GM12874 (cell line): Measurements from ENCODE around the gene NFAM1.

Experiments
- TF ChIP-seq, protein P1 (sequence below): IDR thresholded peaks from 2 replicates; pipeline ENCODE4 v1.5.1; 2011; ENCODE audit warnings: low read depth, mild to moderate bottlenecking, control low read depth, low read length, moderate library complexity; ENCODE audit not compliant: insufficient read depth

The NFAM1 gene

DNA sequence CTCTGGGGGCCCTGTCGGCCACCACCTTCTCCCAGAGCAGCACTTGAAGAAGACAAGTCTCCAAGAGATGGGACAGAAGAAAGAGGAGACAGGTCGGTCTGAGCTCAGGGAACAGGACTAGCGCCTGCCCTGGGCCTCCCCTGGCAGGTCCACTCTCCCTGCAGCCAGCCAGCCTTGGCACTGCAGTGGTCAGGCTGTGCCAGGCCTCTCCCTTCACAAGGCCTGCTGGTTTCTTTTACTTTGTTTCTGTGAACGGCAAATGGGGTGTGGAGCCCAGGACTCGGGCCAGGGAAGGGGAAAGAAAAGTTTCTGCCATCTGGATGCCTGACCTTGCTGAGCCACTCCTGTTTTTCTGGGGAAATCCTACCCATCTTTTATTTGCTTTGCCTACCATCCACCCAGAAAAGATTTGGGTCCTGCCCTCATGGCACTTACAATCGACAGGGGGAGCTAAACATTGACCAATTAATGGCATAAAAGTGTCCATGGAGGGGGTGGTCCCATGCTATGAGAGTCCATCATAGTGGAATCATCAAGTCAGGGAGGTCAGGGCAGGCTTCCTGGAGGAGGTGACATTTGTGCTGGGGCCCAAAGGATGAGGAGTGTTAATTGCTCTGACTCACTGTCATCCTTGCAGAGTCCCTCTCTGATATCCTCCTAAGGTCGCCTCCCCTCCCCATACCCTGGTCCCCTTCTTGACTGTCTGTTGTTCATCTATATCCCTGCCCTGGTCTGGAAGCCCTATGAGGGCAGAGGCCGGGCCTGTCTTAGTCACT is 65.2 kb downstream of the NFAM1 start:
- TF ChIP-seq, protein P1, sequence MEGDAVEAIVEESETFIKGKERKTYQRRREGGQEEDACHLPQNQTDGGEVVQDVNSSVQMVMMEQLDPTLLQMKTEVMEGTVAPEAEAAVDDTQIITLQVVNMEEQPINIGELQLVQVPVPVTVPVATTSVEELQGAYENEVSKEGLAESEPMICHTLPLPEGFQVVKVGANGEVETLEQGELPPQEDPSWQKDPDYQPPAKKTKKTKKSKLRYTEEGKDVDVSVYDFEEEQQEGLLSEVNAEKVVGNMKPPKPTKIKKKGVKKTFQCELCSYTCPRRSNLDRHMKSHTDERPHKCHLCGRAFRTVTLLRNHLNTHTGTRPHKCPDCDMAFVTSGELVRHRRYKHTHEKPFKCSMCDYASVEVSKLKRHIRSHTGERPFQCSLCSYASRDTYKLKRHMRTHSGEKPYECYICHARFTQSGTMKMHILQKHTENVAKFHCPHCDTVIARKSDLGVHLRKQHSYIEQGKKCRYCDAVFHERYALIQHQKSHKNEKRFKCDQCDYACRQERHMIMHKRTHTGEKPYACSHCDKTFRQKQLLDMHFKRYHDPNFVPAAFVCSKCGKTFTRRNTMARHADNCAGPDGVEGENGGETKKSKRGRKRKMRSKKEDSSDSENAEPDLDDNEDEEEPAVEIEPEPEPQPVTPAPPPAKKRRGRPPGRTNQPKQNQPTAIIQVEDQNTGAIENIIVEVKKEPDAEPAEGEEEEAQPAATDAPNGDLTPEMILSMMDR: no peak

DNA sequence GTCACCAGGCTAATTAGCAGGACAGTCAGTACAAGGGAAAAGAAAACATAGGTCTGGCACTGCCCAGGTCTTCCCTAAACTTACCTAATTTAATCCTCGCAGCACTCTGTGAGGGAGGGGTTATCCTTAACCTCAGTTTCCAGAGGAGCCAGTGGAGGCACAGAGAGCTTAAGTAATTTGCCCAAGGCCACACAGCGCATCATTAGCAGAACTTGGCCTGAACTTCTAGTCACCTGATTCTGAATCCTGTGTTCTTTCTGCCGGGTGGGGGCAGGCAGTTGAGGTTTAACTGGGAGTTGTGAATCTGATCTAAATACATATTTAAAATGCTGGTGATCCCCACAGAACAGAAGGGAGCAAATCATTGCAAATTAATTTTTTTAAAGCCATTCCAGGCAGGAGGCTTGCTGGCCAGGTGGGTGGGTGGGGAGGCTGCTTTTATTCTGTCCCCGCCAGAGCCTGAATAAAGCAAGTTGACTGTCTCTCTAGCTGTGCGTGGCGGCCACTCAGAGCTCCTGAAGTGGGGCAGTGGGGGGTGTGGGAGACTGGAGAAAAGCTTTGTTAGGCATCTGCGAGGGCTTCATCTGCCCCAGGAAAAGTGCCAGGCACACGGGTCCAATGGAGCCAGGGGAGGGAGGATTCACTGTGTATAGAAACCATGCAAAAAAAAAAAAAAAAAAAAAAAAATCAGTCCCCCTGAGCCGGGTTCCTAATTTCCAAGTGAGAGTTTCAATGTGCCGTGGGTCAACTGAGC is 66.1 kb downstream of the NFAM1 start:
- TF ChIP-seq, protein P1: no peak

DNA sequence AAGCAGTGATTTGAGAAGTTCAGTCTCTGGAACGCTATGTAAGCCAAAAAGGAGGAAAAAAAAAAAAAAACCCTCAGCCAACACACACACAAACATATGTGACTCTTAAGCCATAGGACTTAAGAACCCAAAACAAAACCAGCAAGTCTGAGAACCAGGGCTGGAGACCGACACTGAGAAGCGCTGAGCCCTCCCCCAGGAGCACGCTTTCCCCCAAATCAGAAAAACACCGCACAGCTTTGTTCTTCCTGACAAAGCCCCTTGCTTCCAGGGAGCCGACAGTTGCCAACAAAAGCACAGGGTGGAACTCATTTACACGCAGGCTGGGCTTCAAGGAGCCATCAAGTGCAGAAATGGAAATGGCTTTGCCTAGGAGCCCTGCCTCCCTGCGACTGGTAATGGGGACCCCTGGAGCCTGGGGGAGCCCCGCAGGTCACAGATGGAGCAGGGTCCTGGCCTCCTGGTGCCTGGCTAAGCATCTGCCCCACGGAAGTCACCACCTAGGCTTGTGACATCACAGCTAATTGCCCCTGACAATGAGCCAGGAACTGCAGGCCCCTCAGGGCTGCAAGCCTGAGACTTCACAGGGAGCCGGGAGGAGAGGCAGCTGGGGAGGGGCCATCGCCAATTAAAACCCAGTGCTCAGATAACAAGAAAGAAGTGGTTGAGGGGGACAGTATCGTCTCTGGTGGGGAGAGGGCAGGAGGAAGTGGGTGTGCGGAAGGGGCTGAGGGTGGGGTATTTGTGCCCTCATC is 66.9 kb downstream of the NFAM1 start:
- TF ChIP-seq, protein P1: no peak

DNA sequence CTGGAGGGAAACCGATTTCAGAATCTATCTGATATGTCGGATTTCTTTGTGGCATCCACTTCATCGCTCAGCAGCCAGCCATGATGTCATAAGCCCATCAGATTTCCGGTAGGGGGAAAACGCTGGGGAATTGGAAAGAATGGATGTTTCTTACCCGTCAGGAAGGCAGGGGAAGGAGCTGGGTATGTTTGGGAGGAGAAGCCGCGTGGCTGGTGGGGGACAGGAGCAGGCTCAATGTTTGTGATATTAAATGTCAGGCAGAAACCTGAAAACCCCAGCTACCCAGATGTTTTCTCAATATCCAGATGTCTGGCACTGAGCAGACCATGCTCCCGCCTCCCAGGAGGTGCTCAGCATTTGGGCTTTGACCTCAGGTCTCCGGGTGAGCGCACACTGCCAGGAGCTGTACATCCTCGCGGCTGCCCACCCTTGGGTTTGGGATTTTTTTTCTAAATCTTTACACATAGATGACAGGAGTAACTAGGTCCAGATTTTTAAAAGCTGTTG is 67.5 kb downstream of the NFAM1 start:
- TF ChIP-seq, protein P1: no peak

DNA sequence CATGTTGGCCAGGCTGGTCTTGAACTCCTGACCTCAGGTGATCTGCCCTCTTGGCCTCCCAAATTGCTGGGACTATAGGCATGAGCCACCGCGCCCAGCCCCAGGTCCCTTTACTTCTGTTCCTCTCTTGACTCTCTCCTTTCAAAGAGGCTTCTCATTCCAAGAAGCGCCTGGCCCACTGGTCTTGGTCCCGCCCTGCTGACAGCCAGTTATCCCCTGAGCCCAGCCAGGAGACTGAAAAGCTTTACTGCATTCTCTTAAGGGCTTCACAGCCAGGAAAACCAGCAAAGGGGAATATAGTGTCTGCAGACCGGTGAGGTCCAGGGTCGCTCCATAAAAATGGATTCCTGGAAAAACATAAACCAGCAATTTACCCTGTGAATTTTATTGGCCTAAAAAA is 68.3 kb downstream of the NFAM1 start:
- TF ChIP-seq, protein P1: no peak

DNA sequence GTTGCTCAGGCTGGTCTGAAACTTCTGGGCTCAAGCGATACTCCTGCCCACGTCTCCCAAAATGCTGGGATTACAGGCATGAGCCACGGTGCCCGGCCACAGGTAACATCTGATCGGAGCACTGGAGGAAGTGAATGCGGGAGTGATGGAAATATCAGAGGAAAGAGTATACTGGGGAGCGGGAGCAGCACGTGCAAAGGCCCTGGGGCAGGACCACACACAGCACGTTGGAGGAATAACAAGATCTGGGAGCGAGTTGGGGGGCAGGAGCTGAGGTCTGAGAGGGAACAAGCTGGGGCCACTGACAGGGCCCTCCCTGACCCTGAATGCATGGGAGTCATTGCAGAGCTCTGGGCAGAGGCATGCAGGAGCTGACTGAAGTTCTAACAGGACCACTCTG is 70.7 kb downstream of the NFAM1 start:
- TF ChIP-seq, protein P1: no peak

DNA sequence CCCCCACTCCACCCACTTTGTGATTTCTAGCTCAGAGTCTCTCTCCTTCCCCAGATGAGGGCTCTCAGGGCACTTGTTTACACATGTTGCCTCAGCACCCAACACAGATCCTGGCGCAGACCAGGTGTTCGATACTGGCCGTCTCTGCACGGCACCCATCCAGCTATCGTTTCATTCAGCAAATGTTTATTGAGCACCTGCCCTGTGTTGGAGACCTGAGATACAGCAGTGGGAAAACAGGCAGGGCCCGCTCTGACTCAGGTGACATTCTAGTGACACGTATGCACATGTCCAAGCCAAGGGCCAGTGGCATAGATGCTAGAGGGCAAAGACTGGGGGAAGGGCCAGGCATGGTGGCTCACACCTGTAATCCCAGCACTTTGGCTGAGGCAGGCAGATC is 71.9 kb downstream of the NFAM1 start:
- TF ChIP-seq, protein P1: no peak
